ENCODE results near the gene ACSM3.
A peak's percentile ranks its signal among the peaks of the same experiment; 100 is the strongest.
"Not testable (repeated sequence)": the region's sequence is repeated elsewhere in the genome, so short reads cannot be mapped to it uniquely, and the experiment has no call there.

The ACSM3 gene

DNA sequence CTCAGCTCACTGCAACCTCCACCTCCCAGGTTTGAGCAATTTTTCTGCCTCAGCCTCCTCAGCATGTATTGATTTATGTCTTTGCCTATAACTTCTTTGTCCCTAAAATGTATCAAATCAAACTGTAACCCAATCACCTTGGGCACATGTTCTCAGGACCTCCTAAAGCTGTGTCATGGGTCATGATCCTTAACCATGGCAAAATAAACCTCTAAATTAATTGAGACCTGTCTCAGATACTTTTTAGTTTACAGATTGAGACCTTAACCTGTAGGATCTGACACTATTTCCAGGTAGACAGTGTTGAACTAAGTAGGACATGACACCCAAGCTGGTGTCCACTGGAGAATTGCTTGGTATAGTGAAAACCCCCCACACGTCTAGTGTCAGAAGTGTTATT, 2.6 kb upstream of the ACSM3 start:
- DNase-seq = no peak

DNA sequence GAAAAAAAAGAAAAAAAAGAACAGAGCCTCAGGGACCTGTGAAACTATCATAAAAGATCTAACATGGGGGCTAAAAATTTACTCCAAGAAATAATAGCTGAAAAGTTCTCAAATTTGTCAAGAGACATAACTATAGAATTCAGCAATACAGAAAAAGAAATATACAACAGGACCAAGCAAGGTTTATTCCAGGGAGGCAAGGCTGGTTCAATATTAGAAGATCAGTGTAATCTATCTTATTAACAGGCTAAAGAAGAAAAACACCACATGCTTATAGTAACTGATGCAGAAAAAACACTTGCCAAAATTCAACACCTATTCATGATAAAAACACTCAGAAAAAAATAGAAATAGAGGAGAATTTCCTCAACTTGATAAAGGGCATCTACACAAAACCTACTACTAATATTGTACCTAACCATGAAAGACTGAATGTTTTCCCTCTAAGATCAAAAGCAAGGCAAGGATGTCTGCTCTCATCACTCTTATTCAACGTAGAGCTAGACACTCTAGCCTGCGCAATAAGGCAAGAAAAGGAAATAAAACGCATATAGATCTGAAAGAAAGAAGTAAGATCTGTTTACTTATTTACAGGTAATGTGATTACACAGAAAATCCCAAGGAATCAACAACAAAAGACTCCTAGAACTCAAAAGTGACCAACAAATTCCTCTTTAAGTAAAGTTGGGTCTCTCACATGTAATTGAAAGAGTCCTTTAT, 1.2 kb upstream of the ACSM3 start:
- no peak for DNase-seq

DNA sequence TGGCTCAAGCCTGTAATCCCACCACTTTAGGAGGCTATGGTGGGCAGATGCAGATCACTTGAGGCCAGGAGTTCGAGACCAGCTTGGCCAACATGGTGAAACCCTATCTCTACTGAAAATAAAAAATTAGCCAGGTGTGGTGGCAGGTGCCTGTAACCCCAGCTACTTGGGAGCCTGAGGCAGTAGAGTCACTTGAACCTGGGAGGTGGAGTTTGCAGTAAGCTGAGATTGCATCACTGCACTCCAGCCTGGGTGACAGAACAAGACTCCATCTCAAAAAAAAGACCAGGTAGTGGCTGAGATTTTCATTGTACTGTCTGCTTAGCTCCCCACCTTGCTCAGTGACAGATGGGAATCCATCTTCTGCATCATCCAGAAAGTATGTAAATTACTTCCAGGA, 634 bp downstream of the ACSM3 start:
- DNase-seq = not testable (repeated sequence)

DNA sequence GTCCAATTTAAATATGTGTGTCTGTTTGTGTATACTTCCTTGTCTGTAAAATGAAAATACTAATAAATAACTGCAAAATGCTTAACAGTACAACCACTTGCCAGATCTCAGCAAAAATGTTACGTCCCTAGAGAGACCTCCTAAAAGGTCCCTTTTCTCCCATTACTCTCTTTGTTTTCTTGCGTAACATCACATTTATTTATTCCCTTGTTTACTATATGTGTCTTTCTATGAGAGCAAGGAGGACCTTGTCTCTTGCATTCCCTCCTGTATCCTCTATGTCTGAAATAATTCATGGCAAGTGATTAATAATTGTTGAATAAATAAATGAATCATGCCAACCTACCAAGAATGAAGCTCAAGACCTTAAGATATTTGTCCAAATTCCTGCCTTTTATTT, 1.9 kb downstream of the ACSM3 start:
- DNase-seq = no peak

DNA sequence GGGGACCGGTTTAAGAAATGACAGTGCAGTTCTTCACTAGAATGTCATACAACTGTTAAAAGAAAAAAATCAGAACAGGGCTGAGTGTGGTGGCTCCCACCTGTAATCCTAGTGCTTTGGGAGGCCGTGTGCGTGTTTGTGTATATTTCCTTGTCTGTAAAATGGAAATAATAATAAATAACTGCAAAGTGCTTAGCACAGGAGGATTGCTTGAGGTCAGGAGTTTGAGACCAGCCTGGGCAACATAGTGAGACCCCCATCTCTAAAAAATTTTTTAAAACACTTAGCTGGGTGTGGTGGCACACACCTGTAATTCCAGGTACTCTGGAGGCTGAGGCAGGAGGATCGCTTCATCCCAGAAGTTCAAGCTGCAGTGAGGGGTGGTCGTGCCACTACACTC, 2.5 kb downstream of the ACSM3 start:
- no peak for DNase-seq

DNA sequence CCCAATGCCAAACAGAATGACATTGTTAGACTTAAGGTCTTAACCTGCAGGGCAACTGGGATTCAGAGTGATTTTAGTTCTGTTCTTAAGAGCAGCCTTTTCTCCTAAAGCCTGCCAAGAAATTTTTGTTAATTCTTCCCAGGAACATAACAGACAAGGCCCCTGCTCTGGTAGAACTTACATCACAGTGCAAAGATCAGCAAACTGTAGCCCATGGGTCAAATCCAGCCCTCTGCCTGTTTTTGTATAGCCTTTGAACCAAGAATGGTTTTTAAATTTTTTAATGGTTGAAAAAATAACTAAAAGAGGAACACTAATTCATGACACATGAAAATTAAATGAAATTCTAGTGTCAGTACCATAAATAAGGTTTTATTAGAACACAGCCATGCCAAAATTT, 3.8 kb downstream of the ACSM3 start:
- DNase-seq = no peak

DNA sequence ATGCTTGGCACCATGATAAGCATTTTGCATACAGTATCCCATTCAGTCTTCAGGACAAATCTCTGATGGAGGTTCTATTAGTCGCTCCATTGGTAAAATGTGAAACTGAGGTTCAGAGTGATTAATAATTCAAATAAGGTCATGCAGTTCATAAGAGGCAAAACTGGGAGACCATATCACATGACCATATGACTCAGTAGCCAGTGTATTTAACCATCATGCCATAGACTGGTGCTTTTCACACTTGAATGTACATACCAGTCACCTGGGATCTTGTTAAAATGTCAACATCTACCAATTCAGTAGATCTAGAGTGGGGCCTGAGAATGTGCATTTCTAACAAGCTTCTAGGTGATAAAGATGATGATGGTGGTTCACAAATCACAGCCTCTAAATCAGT, 4.3 kb downstream of the ACSM3 start:
- DNase-seq = no peak

DNA sequence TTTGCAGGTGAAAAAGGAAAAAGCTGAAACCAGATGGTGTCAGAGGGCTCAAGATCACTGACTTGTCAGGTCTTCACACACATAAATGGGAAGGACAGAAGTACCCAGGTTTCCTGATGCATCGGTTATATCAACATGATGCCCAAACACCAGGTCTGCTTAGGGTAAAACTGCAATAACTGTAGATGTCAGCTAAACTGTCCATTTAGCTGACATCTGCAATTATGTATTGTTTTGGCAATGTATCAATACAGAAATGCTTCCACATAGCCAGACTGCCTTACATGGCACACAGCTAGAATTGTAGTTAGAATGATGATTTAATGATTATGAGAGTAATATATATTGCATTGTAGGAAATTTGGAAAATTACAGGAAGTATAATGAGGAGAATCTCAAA, 5.0 kb downstream of the ACSM3 start:
- DNase-seq = no peak

DNA sequence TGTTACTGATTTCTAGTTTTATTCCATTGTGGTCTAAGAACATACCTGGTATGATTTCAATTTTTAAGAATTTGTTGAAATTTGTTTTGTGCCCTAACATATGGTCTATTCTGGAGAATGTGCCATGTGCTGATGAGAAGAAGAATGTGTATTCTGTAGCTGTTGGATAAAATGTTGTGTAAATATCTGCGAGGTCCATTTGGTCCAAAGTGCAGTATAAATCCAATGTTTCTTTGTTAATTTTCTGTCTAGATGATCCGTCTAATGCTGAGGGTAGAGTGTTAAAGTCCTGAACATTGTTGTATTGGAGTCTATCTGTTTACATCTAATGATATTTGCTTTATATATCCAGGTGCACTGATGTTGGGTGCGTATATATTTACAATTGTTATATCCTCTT, 9.9 kb downstream of the ACSM3 start:
- no peak for DNase-seq

DNA sequence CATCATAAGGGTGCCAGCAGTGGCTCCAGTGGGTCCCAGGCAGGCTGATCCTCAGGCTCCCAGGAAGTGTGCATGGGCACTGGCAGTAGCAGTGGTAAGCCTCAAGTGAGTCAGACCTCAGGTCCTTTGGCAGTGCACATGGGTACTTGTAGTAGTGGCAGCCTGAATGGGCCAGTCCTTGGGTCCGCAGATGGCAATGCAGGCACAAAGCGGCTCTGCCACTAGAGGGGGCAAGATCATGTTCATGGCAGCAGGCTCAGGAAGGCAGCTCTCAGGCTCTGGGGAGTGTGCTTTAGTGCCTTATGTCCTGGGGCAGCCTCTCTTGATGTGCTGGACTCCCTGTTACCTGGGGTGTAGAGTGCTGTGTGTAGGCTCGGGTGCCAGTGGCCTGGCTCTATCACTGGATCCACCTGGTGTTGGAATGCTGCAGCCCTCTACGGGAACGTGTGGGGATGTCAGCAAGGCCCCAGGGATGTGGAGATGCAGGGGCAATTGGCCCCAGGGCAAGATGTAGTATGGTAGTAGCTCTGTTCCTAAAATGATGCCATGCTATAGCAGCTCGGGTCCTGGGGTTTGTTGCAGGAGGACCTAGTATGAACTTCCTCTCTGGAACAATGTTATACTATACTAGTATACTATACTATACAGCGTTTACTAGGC, 11.0 kb downstream of the ACSM3 start:
- peak; percentile 53 for DNase-seq

DNA sequence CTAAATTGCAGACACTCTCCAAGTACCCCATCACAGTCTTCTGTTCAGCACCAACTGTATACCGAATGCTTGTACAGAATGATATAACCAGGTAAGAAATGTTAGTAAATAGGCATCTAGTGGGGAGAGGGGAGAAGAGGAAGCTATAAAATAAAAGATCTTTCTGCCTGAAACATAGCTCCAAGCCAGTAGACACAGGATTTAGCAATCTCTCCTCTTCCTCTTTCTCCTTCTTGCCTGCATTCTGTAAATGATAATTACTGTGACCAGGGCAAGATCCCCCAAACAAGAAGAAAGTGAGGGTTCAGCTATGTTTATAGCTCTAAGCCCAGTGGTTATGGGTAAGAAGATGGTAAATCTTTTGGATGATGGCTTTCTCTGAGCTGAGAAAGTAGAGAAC, 17.9 kb downstream of the ACSM3 start:
- DNase-seq = no peak

DNA sequence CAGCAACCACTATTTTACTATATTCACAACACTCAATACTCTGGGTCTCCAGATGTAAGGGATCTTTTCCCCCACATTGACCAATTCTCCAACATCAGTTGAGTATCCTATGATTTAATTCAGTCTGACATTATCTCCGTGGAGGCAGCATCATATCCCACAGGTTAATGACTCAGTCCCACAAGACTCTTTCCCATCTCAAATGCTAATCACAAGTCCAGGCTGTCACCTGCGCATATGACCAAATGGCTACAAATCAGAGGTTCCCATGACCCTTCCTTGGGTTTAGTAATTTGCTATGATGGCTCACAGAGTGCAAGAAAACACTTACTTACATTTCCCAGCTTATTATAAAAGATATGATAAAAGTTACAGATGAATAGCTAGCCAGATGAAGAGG, 18.7 kb downstream of the ACSM3 start:
- DNase-seq = no peak

DNA sequence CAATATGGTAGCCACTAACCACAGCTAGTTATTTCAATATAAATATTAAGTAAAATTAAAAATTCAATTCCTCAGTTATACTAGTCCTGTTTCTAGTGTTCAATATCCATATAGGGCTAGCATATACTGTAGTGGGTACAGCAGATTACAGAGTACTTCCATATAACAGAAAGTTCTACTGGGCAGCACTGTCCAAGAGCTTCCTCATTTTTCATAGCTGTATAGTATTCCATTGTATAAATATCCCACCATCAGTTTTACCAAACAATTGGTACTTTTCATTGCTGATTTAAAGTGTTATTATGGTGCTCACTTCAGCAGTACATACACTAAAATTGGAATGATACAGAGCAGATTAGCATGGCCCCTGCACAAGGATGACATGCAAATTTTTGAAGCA, 20.4 kb downstream of the ACSM3 start:
- DNase-seq = no peak

DNA sequence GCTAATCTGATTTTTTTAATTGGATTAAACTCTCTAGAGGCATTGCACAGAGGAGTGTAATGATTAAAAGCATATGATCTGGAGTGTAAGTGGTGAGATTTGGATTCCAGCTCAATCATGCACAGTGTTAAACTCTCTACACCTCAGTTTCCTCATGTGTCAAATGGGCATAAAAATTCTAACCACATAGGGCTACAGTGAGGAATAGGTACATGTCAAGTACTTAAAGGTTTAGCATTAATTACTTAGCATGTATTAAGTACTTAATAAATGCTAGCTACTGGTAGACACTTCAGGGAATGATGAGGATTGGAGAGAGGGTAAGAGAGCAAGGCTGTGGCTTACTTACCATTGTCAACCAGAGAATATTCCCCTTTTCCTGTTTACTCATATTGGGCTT, 25.3 kb downstream of the ACSM3 start:
- no peak for DNase-seq

DNA sequence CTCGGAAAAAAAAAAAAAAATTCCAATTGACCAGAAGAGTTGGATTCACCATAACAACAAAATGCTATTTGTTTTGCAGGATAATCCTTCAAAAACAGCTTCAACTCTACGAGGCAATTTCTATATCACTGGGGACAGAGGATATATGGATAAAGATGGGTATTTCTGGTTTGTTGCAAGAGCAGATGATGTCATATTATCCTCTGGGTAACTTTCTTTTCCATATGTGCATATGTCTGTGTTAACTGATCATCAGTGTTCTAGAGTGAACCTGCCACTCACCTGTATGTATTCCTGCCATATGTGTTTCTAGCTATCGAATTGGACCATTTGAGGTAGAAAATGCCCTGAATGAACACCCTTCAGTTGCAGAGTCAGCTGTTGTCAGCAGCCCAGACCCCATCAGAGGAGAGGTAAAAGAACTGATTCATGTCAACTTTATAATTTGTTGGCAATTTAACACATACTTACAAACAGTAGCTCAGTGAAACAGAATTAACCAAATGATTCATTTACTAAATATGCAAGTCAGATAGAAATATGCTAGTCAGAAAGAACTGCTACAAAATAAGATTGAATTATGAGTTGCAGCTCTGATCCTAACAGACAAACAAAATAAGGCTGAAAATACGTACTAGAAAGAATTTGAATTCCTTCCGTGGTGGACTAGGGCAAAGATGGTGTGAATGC, 28.3 kb downstream of the ACSM3 start:
- DNase-seq = no peak

DNA sequence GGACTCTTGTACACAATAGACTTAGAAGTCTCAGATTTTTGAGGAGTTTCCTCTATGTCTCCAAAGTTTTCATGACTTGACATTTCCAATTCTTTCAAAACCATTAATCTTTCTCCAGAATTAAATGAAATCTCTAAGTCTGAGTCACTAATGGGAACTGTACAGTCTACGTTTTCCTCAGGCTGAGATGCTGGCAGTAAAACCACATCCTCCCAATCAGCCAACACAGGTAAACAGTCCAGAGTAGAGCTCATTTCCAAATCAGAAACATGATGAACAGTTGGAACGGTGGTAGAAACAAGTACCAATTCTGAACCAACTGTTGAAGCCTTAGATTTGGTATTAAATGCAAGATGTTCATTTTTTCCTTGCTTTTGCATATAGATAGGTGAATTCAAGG, 34.5 kb downstream of the ACSM3 start:
- DNase-seq = no peak

DNA sequence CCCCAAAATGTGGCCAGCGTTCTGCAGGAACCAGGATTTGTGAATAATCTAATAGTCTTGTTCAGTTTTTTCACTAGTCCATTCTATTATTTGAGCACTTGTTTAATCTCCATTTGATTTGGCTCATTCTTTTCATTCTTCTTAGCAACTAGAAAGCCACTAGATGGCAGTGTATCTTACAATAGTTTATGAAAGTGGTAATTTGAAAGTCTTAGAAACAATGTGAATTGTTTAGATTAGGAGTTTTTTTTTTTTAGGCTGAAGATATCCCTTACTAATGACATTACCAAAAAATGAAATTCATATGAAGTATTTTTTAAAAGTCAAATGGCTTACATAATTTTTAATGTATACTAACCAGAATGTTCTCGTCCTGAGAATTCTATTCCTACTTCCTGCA, 35.8 kb downstream of the ACSM3 start:
- DNase-seq = peak; percentile 43

DNA sequence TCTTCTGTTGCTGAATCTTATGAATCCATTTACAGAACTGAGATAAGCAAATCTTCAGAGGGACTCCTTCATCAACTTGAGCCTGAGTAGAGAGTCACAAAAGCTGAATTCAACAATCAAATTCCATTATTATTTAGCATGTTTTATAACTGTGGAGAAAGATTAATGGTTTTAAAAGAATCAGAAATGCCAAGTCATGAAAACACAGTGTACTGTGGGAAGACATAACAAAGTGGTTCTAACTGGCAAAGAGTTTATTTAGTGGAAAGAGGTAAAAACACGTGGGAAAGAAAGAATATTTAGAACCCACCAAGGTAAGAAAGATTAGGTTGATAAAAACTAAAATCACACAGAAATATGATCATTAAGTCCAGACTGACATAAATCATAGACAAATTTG, 37.5 kb downstream of the ACSM3 start:
- no peak for DNase-seq

DNA sequence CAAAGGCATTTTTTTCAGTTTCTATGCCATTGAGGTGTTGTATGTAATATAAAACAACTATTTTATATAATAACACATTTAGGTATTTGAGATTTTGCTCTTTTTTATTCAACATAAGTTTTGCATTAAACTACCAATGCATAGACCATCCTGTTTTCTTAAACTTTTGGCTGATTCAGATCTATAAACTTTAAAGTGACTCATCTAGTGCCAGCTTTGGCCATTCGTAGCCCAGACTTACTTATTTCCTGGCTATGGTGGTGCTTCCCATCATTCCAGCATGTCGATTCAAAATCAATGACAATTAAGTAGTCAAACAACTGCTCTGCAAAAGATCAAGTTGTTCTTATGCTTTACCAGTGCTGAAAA, 39.4 kb downstream of the ACSM3 start:
- no peak for DNase-seq

DNA sequence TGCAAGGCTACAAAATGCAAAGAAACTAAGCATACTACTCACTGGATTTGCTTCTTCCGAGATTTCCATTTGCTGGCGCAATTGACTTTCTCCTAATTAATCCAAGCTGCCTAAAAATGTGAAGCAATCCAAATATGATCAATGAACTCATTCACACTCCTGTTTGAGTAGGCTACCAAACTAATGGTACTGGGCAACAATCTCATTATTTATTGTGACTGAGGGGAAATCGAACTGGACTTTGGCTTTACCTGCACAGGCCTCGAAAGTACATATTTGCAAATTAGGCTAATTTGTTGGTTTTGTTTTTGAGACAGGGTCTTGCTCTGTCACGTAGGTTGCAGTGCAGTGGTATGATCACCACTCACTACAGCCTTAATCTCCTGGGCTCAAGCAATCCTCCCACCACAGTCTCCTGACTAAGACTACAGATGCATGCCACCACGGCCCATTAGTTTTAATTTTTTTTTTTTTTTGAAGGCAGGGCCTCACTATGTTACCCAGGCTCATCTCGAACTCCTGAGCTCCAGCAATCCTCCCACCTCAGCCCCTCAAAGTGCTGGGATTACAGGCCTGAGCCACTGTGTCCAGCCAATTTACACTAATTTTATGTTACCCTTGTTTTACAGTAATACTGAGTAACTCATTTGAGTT, 39.9 kb downstream of the ACSM3 start:
- no peak for DNase-seq

DNA sequence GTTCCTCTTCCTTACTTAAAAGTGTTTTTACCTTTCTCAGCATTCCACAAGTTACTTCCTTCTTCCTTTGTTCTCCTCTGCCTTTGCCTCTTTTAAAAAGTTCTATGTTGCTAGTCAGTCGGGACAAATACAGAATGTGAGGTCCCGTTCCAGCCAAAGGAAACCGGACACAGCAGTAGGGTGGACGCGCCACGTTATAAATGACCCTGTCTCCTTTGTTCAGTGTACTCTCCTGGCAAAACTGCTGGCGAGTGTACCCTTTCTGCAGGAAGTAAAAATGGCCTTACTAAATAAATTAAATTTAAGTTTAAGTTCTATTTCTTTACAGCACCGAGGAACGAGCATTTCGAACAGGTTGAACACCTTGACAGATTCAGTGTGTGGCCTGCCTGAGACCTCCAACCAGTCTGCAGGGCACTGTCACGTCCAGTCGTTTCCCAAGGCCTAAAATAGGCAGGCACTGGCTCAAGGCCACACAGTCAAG, 41.9 kb downstream of the ACSM3 start:
- DNase-seq = peak; percentile 68

DNA sequence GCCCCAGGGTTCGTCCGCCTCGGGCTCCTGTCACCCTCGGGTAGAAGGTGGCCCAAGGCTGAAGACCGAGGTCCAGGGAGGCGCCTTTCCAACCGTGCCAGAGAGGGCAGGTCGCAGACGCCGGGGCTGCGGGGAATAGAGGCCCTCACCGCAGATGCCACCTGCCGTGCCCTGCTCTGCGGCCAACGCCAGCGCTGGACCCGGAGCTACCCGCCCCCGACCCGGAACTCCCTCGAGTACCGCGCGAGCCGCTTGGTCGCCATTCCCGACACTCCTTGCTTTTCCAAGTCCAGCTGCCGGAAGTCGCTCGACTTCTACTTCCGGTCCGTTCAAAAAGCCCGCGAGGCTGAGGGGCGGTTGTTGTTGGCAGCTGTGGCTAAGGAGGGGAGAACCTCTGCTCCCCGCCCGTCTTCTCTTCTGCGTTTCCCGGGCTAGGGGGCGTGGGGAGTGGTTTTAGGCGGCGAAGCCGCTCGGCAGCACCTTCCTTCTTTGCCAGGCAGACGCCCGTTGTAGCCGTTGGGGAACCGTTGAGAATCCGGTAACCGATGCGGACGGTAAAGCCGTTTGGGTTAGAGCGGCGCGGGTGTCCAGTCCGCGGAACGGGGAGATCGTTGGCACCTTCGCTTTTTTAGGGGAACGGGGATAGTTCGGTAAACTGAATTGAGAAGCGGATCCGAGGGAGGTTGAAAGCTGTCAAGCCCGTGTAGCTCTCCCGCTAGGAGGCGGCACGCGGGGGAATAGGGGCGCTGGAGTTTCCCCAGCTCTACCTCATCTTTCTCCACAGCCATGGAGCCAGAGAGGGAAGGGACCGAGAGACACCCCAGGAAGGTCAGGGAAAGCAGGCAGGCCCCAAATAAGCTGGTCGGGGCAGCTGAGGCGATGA, 42.6 kb downstream of the ACSM3 start, which contains the start of the genes ERI2 and REXO5:
ERI2 (minus strand) TSS at position 305 of the 883 bp plus-strand sequence; CDS start at position 263, 42 bp downstream.
REXO5 (plus strand) TSS at position 360 of the 883 bp plus-strand sequence; CDS start at position 787, 427 bp downstream.
- peak; percentile 99 for DNase-seq
